NCI-H2107 treated with DMSO at 0.1 percent for 48 hours (cell line): ENCODE results near the gene ONECUT2.
A peak's percentile ranks its signal among the peaks of the same experiment; 100 is the strongest.

Experiments
- DNase-seq: peaks from one replicate; lab custom pipeline; 2025; ENCODE audit not compliant: unreplicated experiment; lab: John Stamatoyannopoulos, UW

The ONECUT2 gene

DNA sequence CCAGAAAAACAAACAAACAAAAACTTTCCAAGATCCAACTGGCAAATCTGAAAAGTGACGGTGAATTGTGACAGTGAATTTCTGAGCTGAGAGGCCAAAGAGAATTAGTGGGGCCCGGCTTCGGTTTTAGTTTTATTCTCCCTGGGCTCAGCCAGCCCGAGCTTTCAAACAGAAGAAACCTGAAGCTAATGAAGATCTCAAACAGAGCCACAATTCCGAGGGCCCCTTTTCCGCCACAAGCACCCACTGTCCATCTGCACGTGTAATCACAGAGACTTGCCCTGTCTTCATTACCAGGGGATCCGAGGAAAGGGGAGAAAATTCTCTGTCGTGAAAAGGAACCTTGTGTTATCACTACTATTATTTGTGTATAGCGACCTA, 4.2 kb upstream of the ONECUT2 start:
- DNase-seq: no peak

DNA sequence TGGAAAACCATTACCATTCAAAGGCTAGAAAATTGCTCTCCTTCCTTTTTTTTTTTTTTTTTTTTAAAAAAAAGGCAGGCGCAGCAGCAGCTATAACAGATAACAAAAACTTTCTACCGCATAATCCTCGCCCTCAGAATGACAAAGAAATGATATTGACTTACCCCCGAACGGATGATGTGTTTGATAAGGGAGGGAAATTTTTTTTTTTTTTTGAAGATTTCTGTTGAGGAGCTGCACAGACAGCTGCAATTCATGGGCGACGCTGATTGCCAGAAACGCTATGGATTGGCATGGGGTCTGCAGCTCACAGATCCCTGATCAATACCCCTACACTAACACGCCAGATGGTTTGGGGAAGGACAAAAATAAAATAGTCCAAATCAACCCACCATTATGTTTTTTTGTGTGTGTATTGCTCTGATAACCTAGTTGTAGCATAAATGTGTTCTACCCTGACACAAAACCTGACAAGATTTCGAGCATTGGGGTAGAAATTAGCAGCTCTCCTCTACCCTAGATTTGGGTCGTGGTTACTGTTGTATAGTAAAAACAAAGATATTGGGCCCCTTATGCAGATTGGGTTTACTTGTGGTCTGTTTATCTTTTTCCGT, 3.6 kb upstream of the ONECUT2 start:
- no peak for DNase-seq

DNA sequence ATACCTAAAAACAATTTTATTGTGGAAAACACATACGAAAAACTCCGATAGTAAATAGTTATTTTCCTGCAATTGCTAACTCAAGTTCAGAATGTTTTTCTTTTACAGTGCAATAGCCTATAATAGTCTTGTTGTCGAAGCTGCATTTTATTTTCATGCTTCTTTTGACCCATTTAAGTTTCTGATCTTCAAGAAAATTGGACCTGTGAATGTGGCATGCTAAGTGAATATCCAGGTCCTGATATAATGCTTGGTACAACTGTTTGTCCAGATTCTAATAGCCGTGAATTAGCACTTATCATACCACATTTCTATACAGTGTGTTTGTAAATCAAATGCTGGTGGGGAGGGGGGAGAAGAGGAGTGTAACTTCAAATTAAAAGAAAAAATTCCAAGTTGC, 3.0 kb upstream of the ONECUT2 start:
- DNase-seq: no peak

DNA sequence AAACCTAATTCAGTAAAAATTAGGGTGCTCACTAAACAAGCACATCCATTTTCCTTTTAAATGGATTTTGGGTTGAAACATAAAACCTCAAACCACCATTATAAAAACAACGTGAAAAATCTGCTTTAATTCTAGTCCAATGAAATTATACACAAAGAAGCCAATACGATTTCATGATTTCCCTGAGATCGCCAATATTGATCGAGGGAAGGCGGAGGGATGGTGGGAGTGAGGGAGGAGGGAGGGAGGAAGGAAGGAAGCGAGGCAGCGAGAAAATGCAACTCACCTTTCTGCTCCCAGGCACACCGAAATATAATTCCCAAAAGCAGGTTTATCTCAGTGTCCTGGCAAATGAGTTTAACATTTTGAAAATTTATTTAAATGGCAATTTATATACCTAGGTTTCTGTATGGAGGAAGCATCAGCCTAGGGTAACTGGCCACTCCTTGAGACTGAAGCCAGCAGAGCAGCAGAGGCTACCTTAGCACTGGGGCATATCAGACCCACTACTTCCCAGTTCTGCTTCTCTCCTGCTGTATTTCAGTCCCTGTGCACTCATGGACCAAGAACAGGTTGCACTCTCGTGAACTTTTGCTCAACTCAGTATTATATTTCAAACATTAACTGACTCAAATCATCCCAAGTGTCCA, 2.3 kb upstream of the ONECUT2 start:
- no peak for DNase-seq

DNA sequence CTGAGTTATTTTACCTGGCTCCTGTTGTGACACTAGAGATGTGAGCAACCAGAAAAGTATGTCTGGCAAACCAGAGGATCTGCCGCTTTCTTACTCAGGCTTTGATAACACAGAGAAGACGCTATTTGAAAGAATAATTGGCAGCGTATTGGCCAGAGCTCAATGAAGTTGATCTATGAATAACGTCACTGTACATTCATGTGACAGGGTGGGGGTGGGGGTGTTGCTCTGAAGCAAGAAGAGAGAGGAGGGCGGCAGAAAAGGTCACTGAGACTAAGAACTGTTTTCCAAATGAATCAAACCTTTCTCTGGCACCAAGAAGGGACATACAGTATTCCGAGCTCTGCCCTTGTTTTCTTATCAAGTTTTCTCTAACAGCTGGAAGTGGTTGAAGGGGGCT, 1.7 kb upstream of the ONECUT2 start:
- no peak for DNase-seq

DNA sequence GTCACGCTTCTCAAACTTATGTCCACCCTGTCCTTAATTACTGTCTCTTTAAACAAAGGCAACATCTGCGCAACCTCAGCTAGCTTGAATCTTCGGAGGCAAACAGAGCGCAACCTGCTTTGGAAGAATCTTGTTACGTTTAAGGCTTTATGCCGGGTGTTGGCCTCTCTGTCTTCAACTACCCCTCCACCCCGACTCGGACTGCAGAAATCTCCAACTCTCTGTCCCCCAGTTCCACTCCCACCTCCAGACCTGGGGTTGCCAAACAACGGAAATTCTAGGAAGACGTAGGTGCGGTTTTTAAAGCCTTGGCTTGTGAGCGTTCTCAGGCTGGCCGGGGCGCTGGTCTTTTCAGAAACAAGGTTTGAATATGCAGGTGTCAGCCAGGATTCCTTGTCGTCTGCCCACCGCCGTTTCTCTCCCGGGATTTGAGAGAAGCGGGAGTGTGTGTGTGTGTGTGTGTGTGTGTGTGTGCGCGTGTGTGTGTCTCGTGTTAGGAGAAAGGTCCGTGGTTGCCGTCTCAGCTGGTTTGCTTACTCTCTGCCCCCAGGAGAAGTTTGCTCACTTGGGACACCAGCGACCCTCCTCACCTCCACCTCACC, 1.1 kb upstream of the ONECUT2 start:
- peak; percentile 49 for DNase-seq

DNA sequence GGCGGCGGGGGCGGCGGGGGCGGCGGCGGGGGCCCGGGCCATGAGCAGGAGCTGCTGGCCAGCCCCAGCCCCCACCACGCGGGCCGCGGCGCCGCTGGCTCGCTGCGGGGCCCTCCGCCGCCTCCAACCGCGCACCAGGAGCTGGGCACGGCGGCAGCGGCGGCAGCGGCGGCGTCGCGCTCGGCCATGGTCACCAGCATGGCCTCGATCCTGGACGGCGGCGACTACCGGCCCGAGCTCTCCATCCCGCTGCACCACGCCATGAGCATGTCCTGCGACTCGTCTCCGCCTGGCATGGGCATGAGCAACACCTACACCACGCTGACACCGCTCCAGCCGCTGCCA, 644 bp downstream of the ONECUT2 start:
- no peak for DNase-seq

DNA sequence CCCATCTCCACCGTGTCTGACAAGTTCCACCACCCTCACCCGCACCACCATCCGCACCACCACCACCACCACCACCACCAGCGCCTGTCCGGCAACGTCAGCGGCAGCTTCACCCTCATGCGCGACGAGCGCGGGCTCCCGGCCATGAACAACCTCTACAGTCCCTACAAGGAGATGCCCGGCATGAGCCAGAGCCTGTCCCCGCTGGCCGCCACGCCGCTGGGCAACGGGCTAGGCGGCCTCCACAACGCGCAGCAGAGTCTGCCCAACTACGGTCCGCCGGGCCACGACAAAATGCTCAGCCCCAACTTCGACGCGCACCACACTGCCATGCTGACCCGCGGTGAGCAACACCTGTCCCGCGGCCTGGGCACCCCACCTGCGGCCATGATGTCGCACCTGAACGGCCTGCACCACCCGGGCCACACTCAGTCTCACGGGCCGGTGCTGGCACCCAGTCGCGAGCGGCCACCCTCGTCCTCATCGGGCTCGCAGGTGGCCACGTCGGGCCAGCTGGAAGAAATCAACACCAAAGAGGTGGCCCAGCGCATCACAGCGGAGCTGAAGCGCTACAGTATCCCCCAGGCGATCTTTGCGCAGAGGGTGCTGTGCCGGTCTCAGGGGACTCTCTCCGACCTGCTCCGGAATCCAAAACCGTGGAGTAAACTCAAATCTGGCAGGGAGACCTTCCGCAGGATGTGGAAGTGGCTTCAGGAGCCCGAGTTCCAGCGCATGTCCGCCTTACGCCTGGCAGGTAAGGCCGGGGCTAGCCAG, 1.2 kb downstream of the ONECUT2 start:
- peak; percentile 55 for DNase-seq

DNA sequence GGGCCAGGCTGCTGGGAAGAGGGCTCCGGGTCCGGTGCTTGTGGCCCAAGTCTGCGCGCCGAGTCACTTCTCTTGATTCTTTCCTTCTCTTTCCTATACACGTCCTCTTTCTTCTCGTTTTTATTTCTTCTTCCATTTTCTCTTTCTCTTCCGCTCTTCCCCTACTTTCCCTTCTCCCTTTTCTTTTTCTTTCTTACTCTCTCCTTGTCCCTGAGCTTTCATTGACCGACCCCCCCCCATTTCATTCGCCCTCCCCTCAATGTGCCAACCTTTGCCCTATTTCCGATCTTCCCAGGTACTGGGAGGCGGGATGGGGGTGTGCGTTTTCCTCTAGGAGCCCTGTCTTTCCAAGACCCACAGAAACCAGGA, 1.8 kb downstream of the ONECUT2 start:
- DNase-seq: no peak

DNA sequence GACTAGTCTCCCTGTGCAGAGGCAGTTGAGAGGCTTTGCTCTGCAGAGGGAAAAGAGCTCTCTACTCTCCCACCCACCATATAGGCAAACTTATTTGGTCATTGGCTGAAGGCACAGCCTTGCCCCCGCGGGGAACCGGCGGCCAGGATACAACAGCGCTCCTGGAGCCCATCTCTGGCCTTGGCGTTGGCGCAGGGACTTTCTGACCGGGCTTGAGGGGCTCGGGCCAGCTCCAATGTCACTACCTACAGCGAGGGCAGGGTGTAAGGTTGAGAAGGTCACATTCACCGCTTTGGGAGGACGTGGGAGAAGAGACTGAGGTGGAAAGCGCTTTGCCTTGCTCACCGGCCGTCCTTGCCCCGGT, 2.2 kb downstream of the ONECUT2 start:
- DNase-seq: no peak

DNA sequence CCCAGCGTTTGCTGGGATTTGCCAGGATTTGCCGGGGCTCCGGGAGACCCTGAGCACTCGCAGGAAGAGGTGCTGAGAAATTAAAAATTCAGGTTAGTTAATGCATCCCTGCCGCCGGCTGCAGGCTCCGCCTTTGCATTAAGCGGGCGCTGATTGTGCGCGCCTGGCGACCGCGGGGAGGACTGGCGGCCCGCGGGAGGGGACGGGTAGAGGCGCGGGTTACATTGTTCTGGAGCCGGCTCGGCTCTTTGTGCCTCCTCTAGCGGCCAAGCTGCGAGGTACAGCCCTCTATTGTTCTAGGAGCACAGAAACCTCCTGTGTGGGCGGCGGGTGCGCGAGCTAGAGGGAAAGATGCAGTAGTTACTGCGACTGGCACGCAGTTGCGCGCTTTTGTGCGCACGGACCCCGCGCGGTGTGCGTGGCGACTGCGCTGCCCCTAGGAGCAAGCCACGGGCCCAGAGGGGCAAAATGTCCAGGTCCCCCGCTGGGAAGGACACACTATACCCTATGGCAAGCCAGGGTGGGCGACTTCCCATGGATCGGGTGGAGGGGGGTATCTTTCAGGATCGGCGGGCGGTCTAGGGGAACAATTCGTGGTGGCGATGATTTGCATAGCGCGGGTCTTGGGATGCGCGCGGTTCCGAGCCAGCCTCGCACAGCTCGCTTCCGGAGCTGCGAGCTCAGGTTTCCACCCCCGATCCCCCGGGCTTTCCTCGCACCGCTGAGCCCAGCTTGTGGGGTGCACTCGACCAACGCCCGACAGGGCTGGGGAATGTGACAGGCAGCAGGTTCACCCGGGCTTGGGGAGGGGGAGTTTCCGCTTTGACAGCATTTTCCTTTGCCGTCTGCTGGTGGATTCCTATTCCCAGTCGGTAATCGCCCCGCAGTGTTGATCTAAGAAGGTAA, 2.8 kb downstream of the ONECUT2 start:
- DNase-seq: peak; percentile 92

DNA sequence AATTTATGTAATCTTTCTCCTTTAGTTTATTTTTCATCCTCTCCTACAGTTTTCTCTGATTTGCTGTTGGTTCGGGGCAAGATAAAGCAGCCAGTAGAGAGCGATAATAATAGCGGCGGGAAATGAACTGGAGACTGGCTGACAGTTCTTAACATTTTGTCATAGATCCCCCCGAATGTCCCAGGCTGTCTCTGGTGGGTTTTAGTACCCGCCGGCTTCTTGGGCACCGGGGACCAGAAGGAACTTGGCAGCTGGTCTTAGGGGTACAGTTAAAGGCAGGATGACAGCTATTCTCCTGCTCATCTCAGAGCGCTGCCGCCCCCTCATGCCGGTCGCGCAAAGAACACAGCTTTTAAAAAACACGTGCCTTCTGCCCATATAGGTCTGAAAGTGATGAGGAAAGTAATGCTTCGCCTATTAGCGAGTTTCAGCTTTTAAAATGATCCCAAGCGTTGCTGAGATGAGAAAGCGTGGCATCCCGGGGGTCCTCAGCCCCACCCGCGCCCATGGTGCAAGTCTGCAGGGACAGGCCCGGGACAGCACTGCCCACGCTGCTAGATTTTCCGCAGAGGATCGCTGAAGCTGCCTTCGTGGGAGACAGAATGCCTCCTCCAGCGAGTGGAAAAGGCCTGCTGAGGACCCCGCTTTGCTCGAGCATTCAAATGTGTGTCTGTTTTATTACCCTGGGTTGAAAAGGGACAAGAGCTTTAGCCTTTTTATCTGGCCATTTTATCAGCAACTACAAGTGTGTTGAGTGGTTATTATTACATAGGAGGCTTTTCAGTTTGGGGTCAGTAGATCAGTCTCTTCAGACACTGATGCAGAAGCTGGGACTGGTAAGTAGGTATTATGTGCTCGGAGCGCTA, 3.8 kb downstream of the ONECUT2 start:
- DNase-seq: peak; percentile 59

DNA sequence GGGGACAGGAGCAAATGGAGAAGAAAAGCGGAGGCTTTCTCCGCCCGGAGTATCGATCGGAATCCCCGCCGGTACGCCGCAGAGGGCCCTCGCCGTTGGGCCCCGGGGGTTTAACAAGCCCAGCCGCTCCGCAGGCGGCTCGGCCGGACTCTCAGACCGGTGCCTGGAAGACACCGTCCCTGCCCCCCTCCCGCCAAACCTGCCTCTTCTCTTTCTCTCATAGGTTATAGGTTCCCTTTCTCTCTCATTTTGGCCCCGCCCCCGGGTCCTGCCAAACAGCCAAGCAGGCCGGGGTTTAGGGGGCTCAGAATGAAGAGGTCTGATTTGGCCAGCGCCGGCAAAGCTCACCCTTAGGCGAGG, 4.4 kb downstream of the ONECUT2 start:
- DNase-seq: no peak

DNA sequence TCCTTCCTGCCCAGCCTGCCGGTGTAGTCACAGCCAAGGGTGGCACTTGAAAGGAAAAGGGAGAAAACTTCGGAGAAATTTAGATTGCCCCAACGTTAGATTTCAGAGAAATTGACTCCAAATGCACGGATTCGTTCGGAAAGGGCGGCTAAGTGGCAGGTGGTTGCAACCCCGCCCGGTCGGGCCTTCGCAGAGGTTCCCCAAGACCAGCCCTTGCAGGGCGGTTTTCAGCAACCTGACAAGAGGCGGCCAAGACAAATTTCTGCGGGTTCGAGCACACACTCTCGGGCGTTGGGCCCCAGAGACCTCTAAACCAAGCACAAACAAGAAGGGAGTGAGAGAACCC, 4.8 kb downstream of the ONECUT2 start:
- no peak for DNase-seq

DNA sequence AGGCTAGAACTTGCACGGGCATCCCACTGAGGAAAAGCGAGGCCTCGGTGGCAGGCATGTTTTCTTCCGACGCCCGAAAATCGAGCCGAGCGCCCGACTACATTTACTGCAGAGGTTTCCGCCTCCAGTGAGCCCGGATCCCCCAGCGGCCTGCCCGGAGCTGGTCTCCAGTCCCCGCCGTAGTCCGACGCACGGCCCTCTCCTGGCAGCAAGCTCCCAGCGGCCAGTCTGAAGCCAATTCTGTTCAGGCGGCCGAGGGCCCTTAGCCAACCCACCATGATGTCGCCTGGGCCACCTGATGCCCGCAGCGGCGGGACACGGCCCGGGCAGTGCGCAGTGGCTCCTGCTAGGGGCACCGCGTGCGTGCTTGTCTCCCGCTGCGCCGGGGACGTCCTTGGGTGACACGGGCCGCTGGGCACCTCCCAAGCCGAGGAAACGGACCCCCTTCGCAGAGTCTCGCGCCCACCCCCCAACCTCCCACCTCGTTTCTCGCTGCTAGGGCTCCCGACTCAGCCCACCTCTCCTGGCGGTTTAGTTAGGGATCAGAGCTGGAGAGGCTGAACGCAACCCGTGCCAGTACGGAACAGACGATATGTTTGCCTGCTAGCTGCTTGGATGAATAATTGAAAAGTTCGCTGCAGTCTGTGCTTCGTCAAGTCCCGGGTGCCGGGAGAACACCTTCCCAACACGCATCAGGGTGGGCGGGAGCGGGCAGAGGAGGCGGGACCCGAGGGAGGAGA, 5.3 kb downstream of the ONECUT2 start:
- no peak for DNase-seq

DNA sequence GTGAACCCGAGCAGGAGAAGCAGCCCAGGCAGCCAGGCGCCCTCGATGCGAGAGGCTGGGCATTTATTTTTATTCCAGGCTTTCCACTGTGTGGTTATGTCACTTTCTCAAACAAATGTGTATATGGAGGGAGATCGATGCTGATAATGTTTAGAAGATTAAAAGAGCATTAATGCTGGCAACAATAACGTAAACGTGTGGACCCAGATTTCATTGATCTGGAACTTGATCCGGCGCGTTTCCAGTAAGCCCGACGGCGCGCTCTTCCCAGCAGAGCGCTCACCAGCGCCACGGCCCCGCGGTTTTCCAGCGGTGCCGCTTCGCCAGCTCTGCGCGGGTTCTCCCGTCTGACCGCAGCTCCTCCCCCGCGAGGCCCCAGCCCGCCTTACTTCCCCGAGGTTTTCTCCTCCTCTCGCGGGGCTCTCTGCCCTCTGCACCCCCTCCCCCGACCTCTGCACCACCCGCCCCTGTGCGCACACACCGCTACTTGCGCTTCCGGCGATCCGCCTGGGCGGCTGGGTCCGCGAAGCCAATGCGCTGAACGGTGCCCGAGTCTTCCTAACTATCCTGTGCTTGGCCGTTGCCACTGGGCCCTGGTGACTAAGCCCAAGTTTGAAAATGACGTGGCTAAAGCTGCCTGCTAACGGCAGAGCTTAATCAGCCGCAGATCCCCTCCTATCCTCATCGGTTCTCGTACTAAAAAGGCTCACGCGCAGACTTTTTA, 6.1 kb downstream of the ONECUT2 start:
- DNase-seq: no peak

DNA sequence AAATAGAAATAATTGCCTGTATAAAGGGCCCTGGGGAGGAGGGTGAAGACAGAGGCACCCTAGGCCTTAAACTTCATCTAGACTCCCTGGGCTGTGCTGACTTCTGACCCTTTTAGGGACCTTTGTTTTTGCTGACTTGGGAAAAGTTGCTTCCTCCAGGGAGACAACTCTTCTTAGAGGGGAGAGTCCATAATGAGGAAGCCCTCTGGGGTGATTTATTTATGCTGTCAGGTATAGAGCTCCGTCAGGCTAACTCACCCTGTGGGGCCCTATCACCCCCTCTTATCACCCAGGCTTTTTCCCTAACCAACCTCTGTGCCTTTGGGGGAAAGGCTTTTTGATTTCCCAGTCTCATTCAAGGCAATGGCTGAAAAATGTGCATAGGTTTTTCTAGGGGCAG, 8.1 kb downstream of the ONECUT2 start:
- DNase-seq: no peak

DNA sequence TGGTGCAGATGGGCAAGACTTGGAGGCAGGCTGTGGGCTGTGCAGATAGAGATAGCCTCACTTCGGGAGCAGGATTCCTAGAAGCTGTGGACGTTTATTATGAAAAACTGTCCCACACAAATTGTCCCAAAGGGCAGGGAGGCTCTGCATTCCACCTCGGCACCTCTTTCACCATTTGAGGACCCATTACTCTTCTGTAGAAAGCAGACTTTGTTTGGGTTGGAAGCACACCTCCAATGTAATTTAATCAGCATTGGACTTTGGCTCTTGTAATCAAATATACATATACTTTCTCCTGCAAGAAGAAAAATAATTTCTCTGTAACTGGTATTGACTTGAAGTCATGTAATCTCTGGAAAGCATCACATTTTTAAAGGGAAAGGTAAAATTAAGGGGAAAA, 8.5 kb downstream of the ONECUT2 start:
- DNase-seq: no peak

DNA sequence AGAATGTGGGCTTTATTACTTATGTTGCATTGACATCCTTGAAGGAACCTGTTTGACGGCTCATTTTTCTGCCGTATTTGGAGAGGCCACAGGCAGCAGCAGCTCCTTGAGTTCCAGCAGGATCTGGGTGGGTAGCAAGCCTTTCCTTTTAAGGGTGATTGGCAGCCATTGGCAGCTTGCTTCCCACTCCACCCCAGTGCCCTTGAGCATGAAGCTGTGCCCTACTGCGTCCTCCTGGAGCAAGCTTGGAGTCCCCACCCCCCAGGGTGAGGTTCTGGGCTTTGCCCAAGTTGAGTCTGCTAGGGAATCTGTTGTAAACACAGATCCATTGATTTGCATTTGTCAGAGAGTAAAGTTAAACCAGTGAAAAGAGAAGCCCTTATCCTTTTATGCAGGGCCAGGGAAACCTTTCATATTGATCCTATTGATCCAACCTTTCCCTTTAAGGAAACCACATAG, 9.2 kb downstream of the ONECUT2 start:
- no peak for DNase-seq
